Stimulated activated naive B cell treated with anti-CD40 and anti-IgM and Interleukin-4, amounts not matched to agents 10 μg/mL and 1 μg/mL and 100 μg/mL, for 72 hours (primary cell): ENCODE data around the gene CGREF1.
"Not testable (repeated sequence)": the region's sequence is repeated elsewhere in the genome, so short reads cannot be mapped to it uniquely, and the experiment has no call there.

Source experiments
- ATAC-seq, 2 donors: fragments of 150-1000 bp; cut with Tn5 transposase; replicated peaks; 2 replicates each; pipeline ENCODE4 v1.10.0; 2021; ENCODE audit warnings: moderate library complexity in 1 of 2
- DNase-seq: peaks from one replicate; pipeline ENCODE4 v3.0.0; 2021
- H3K27ac Mint-ChIP-seq: one replicate; pipeline ENCODE4 v1.8.0; 2022; ENCODE audit warnings: mild to moderate bottlenecking, mixed read lengths
- H3K27me3 Mint-ChIP-seq, 2 donors: one replicate each; pipeline ENCODE4 v1.8.0; 2022; ENCODE audit warnings: mixed read lengths in 2 of 2
- H3K36me3 Mint-ChIP-seq, 2 donors: one replicate each; pipeline ENCODE4 v1.8.0; 2022; ENCODE audit warnings: mixed read lengths in 2 of 2, mild to moderate bottlenecking in 1 of 2
- H3K4me1 Mint-ChIP-seq, 2 donors: one replicate each; pipeline ENCODE4 v1.8.0; 2022; ENCODE audit warnings: mixed read lengths in 2 of 2, mild to moderate bottlenecking in 1 of 2
- H3K4me3 Mint-ChIP-seq, 2 donors: one replicate each; pipeline ENCODE4 v1.8.0; 2022; ENCODE audit warnings: mild to moderate bottlenecking in 2 of 2, mixed read lengths in 2 of 2, moderate library complexity in 1 of 2
- H3K9me3 Mint-ChIP-seq, 2 donors: one replicate each; pipeline ENCODE4 v1.8.0; 2022; ENCODE audit warnings: mixed read lengths in 2 of 2, mild to moderate bottlenecking in 1 of 2

CGREF1 gene

DNA sequence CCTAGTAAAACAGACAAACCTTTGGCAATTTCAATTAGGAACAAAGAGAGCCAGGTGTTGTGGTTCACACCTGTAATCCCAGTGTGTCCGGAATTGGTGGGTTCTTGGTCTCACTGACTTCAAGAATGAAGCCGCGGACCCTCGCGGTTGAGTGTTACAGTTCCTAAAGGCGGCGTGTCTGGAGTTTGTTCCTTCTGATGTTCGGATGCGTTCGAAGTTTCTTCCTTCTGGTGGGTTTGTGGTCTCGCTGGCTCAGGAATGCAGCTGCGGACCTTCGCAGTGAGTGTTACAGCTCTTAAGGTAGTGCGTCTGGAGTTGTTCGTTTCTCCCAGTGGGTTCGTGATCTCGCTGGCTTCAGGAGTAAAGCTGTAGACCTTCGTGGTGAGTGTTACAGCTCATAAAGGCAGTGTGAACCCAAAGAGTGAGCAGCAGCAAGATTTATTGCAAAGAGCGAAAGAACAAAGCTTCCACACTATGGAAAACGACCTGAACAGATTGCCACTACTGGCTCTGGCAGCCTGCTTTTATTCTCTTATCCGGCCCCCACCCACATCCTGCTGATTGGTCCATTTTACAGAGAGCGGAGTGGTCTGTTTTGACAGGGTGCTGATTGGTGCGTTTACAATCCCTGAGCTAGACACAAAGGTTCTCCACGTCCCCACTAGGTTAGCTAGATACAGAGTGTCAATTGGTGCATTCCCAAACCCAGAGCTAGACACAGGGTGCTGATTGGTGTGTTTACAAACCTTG, 8.2 kb downstream of the CGREF1 start:
- H3K4me3 Mint-ChIP-seq, ATAC-seq, H3K27ac Mint-ChIP-seq: not testable (repeated sequence)

DNA sequence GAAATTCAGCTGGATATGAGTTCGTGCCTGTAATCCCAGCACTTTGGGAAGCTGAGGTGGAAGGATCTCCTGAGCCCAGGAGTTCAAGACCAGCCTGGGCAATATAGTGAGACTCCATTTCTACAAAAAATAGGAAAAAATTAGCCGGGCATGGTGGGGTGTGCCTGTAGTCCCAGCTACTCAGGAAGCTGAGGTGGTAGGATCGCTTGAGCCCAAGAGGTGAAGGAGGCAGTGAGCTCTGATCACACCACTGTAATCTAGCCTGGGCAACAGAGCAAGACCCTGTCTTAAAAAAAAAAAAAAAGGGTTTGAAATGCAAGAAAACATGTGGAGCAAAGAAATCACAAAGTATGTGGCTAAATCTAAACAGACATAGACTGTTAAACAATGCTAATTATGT, 9.8 kb downstream of the CGREF1 start:
- peaks cover 1 to 4% of the 10 kb centered on the region in 2 donors for H3K27me3 Mint-ChIP-seq
- H3K4me1 Mint-ChIP-seq = no peaks in the 10 kb centered on the region
- no peak overlapping the region for H3K27ac Mint-ChIP-seq
- no peaks in the 10 kb centered on the region for H3K9me3 Mint-ChIP-seq
- H3K36me3 Mint-ChIP-seq = no peaks in the 10 kb centered on the region
- DNase-seq (no peak), ATAC-seq (no peak)
- H3K4me3 Mint-ChIP-seq = no peak overlapping the region

More for the DNA sequence above, 8.2 kb downstream of the CGREF1 start:
- DNase-seq, H3K4me1 Mint-ChIP-seq, H3K36me3 Mint-ChIP-seq, H3K27me3 Mint-ChIP-seq, H3K9me3 Mint-ChIP-seq: not testable (repeated sequence)

GRCh38 chr2:27108221-27108620, 10.7 kb downstream of the CGREF1 start:
- Mint-ChIP-seq H3K4me3 (no peak overlapping the region), H3K27ac (no peak overlapping the region), H3K36me3 (no peaks in the 10 kb centered on the region), H3K4me1 (no peaks in the 10 kb centered on the region), H3K27me3 (peaks cover 4 to 6% of the 10 kb centered on the region in 2 donors), H3K9me3 (no peaks in the 10 kb centered on the region)
- no peak for ATAC-seq
- no peak for DNase-seq

DNA sequence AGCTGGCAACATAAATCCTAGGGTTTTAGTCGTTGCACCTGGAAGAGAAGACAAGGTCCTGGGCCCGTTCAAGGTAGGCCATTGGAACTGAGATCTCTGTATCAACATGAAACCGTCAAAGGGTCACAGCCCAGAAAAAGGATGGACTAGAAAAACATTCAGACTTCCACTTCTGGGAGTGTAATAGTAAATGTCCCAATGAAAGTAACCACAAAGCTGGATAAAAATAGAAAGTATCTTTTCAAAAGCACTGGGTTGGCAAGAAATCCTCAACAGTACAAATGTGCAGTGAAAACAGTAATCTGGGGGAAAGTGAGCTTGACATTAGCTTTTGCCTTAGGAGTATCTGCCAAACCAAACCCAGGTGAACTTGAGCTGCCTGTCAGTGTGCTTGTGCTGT, 12.9 kb downstream of the CGREF1 start:
- no peak overlapping the region for H3K27ac Mint-ChIP-seq
- ATAC-seq = no peak
- no peaks in the 10 kb centered on the region for H3K9me3 Mint-ChIP-seq
- no peaks in the 10 kb centered on the region for H3K36me3 Mint-ChIP-seq
- H3K4me3 Mint-ChIP-seq = no peak overlapping the region
- H3K27me3 Mint-ChIP-seq = peaks cover 4 to 6% of the 10 kb centered on the region in 2 donors
- no peaks in the 10 kb centered on the region for H3K4me1 Mint-ChIP-seq
- no peak for DNase-seq

GRCh38 chr2:27102329-27102728, 16.6 kb downstream of the CGREF1 start:
- peaks cover 0 to 3% of the 10 kb centered on the region in 2 donors for H3K36me3 Mint-ChIP-seq
- H3K4me3 Mint-ChIP-seq = no peak overlapping the region
- peaks cover 0 to 3% of the 10 kb centered on the region in 2 donors for H3K4me1 Mint-ChIP-seq
- no peak overlapping the region for H3K27ac Mint-ChIP-seq
- peaks cover 4 to 6% of the 10 kb centered on the region in 2 donors for H3K27me3 Mint-ChIP-seq
- H3K9me3 Mint-ChIP-seq = no peaks in the 10 kb centered on the region
- no peak for DNase-seq
- no peak for ATAC-seq

DNA sequence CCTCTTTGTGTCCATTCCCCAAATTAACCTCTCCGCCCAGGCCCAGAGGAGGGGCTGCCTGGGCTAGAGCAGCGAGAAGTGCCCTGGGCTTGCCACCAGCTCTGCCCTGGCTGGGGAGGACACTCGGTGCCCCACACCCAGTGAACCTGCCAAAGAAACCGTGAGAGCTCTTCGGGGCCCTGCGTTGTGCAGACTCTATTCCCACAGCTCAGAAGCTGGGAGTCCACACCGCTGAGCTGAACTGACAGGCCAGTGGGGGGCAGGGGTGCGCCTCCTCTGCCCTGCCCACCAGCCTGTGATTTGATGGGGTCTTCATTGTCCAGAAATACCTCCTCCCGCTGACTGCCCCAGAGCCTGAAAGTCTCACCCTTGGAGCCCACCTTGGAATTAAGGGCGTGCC, 18.9 kb downstream of the CGREF1 start:
- peaks cover 0 to 3% of the 10 kb centered on the region in 2 donors for H3K36me3 Mint-ChIP-seq
- H3K27ac Mint-ChIP-seq = no peak overlapping the region
- DNase-seq = no peak
- H3K4me1 Mint-ChIP-seq = peaks cover 17 to 19% of the 10 kb centered on the region in 2 donors
- H3K9me3 Mint-ChIP-seq = no peaks in the 10 kb centered on the region
- H3K4me3 Mint-ChIP-seq = no peak overlapping the region
- no peak for ATAC-seq
- H3K27me3 Mint-ChIP-seq = peaks cover 4 to 6% of the 10 kb centered on the region in 2 donors

DNA sequence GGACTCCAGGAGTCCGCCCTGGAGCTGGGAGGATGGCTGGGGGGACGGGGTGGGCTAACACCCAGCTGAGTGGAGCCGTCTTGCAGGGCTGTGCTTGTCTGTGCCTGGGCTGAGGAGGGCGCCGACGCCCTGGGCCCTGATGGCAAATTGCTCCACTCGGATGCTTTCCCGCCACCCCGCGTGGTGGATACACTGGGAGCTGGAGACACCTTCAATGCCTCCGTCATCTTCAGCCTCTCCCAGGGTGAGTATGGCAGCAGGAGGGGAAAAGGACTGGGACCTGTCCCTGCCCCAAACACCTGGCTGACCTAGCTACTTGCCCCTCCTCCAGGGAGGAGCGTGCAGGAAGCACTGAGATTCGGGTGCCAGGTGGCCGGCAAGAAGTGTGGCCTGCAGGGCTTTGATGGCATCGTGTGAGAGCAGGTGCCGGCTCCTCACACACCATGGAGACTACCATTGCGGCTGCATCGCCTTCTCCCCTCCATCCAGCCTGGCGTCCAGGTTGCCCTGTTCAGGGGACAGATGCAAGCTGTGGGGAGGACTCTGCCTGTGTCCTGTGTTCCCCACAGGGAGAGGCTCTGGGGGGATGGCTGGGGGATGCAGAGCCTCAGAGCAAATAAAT, 19.5 kb downstream of the CGREF1 start:
- no peaks in the 10 kb centered on the region for H3K9me3 Mint-ChIP-seq
- no peak overlapping the region for H3K4me3 Mint-ChIP-seq
- peaks cover 0 to 3% of the 10 kb centered on the region in 2 donors for H3K36me3 Mint-ChIP-seq
- no peak for ATAC-seq
- H3K4me1 Mint-ChIP-seq = peaks cover 17 to 19% of the 10 kb centered on the region in 2 donors
- H3K27ac Mint-ChIP-seq = no peak overlapping the region
- peaks cover 4 to 6% of the 10 kb centered on the region in 2 donors for H3K27me3 Mint-ChIP-seq
- no peak for DNase-seq

DNA sequence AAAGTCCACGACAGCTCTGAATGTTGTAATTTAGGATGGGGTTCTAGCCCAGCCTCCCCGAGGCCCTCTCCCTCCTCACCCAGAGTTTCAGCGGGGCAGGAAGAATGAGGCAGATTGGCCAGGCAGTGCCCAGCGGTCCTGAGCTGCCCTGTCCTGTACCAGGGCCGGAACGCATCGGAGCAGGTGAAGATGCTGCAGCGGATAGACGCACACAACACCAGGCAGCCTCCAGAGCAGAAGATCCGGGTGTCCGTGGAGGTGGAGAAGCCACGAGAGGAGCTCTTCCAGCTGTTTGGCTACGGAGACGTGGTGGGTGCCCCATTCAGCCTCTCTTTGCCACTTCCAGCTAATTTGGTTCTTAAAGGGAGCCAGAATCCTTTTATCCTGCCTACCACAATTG, 21.6 kb downstream of the CGREF1 start:
- Mint-ChIP-seq H3K4me3 (no peak overlapping the region), H3K4me1 (peaks cover 17 to 19% of the 10 kb centered on the region in 2 donors), H3K27me3 (no peaks in the 10 kb centered on the region), H3K9me3 (no peaks in the 10 kb centered on the region), H3K27ac (no peak overlapping the region), H3K36me3 (peaks cover 0 to 3% of the 10 kb centered on the region in 2 donors)
- no peak for ATAC-seq
- no peak for DNase-seq

- H3K27ac Mint-ChIP-seq = peak overlapping the region; percentile 68
Observed at GRCh38 chr2:27096748-27097297, 22.1 kb downstream of the CGREF1 start.

DNA sequence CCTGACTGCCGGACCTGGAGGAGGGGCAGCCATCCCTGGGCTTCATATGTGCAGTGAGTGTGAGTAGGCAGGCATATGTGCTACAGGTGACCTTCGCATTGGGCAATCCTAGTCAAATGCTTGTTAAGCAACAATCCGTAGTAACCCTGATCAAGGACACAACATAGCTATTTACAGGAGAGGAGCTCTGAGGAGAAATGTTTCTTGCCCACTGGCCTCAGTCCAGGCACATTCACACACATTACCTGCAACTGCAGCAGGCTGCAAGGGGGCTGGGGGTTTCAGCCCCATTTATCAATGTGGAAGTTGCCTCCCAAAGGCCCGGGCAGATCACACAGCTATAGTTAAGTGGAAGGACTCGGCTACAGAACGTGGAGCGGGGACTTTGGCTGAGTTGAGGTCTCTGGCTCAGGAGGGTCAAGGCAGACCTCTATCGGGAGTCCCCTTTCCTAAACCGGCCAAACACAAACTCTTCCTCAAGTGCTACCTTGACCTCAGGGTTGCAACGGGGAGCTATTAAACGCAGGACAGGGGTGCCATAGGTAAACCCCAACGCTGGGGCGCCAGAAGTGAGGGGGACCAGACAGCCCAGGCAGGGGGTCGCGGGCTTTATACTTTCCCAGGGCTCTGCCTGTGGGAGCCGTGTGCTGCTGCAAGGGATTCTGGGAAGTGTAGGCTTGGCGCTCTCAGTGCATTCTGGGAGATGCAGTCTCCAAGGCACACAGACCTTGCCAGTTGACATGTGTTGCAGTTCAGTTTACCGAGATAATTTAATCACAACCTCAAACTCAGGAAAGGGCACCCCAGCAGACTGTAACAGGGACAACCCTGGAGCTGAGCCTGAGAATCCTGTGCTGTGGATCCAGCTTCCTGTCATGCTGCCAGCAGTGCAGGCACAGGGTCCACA, 22.9 kb downstream of the CGREF1 start:
- peaks cover 0 to 3% of the 10 kb centered on the region in 2 donors for H3K36me3 Mint-ChIP-seq
- no peaks in the 10 kb centered on the region for H3K9me3 Mint-ChIP-seq
- peaks cover 17 to 19% of the 10 kb centered on the region in 2 donors for H3K4me1 Mint-ChIP-seq
- H3K4me3 Mint-ChIP-seq = peak overlapping the region; percentile 76 to 80
- peak; percentile 41 for DNase-seq
- no peak overlapping the region for H3K27ac Mint-ChIP-seq
- ATAC-seq = peak; percentile 89 to 96
- no peaks in the 10 kb centered on the region for H3K27me3 Mint-ChIP-seq

More at GRCh38 chr2:27096748-27097297, 22.1 kb downstream of the CGREF1 start:
- no peak for ATAC-seq
- peaks cover 0 to 3% of the 10 kb centered on the region in 2 donors for H3K36me3 Mint-ChIP-seq
- H3K9me3 Mint-ChIP-seq = no peaks in the 10 kb centered on the region
- H3K4me1 Mint-ChIP-seq = peaks cover 17 to 19% of the 10 kb centered on the region in 2 donors
- H3K27me3 Mint-ChIP-seq = no peaks in the 10 kb centered on the region
- no peak for DNase-seq
- no peak overlapping the region for H3K4me3 Mint-ChIP-seq

DNA sequence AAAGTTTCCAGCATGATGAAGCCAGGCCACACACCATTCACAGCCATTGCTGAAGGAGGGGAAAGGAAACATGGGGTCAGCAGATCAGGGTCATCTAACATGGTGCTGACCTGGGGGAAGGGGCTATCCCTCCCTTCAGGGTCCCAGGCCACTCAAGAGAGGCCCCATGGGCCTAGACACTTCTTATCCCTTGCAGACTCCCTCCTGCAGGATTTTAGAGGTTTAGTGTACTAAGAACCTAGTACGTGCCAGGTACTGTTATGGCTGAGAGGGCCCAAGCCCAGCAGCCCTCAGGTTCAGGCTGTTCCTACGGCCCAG, 23.5 kb downstream of the CGREF1 start:
- H3K27ac Mint-ChIP-seq = no peak overlapping the region
- peaks cover 0 to 3% of the 10 kb centered on the region in 2 donors for H3K36me3 Mint-ChIP-seq
- no peaks in the 10 kb centered on the region for H3K27me3 Mint-ChIP-seq
- no peak for DNase-seq
- H3K4me1 Mint-ChIP-seq = peaks cover 17 to 19% of the 10 kb centered on the region in 2 donors
- H3K9me3 Mint-ChIP-seq = no peaks in the 10 kb centered on the region
- ATAC-seq = no peak
- H3K4me3 Mint-ChIP-seq = peak overlapping the region; percentile 37 to 76

DNA sequence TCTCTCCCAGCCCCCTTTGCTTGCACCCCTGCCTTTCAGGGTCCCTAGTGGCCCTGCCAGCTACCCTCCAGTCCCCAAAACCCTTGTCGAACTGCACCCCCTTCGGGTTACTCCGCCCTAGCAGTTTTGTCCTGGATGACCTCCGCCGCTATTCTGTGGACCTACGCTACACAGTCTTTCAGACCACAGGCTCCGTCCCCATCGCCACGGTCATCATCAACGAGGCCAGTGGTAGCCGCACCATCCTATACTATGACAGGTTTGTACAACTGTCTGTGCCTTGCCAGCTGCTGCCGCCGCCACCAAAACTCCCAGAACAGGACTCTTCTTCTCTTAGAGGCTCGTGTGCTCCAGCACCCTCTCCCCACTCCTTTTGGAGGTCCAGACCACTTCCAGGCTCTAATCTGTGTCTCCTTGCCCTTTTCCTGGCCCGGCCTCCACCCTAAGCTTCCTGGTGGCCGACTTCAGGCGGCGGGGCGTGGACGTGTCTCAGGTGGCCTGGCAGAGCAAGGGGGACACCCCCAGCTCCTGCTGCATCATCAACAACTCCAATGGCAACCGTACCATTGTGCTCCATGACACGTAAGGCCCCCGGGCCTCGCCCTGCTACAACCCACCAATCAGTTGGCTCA, 24.5 kb downstream of the CGREF1 start:
- Mint-ChIP-seq H3K9me3 (no peaks in the 10 kb centered on the region), H3K4me1 (peaks cover 17 to 19% of the 10 kb centered on the region in 2 donors), H3K27me3 (no peaks in the 10 kb centered on the region), H3K36me3 (peaks cover 0 to 3% of the 10 kb centered on the region in 2 donors), H3K27ac (no peak overlapping the region), H3K4me3 (no peak overlapping the region)
- DNase-seq (no peak), ATAC-seq (no peak)

DNA sequence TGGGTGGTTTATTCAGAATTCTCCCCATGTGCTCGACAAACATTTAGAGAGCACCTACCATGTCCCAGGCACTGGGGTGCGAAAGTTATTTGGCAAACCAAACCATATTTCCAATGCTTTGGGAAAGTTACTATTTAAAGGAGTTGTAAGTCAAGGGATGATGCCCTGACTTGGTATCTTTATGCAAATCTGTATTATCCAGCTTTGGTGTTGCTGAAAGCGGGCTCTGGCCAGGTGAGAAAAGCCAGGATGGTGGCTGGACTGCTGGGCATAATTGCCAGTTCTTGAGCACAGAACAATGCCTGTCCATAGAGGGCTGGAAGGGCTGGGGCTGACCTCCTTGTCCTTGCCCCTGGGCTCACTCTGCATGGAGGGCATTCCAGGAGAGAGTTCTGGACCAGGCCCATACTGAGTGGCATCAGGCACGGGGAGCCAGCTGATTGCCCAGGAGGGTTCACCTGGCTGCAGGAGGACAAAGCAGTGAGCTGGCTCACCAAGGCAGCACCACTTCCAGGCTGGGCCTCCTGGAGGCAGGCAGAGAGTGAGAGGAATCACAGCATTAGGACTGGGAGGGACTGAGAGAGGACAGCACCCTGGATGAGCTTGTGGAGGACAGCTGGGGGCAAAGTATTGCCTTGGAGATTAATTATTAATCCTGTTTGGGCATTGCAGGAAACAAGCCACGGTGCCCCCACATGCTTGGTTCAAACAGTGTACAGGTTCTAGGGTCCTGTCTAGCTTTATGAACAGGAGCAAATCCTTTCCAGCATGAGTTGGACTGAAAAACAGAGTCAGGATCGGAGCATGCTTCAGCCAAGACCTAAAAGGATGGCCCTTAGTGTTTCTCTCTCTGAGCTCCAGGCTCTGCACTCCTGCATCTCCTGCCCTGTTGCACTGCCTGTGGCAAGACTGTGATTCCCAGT, 25.2 kb downstream of the CGREF1 start:
- H3K27me3 Mint-ChIP-seq = no peaks in the 10 kb centered on the region
- no peak overlapping the region for H3K4me3 Mint-ChIP-seq
- DNase-seq (no peak), ATAC-seq (no peak)
- H3K27ac Mint-ChIP-seq = no peak overlapping the region
- H3K4me1 Mint-ChIP-seq = peaks cover 15 to 19% of the 10 kb centered on the region in 2 donors
- no peaks in the 10 kb centered on the region for H3K36me3 Mint-ChIP-seq
- no peaks in the 10 kb centered on the region for H3K9me3 Mint-ChIP-seq
